Measurements from ENCODE around the gene HSD17B13.
"Not testable (repeated sequence)": the region's sequence is repeated elsewhere in the genome, so short reads cannot be mapped to it uniquely, and the experiment has no call there.

GRCh38 chr4:87284268-87284667, 38.4 kb downstream of the HSD17B13 start:
- not testable (repeated sequence) for TF ChIP-seq POLR2A (IDR thresholded peaks at IDR 0.05; ENCODE audit: low read depth, low read length); MAZ (IDR thresholded peaks at IDR 0.05; ENCODE audit: borderline replicate concordance, low read depth, low read length); MXI1 (IDR thresholded peaks at IDR 0.05; ENCODE audit: borderline replicate concordance, low read depth, low read length)

Measured in IMR-90 (cell line).